Endothelial cell of umbilical vein (primary cell): Measurements from ENCODE around the gene FGF12. TPM values are rescaled to one million over a fixed set of nuclear protein-coding genes. Genes with fewer than 3 reads are reported as not detected.

Experiments
- BruUV-seq: library from RNA; stranded (reverse); fragments of 400-500 nt; replicated peaks from 2 replicates; lab custom pipeline; 2021; lab: Mats Ljungman, UMichigan
- CTCF ChIA-PET: fragments of 300-600, 350-600 bp; sonication (Branson Sonifier 250); formaldehyde crosslinking; loops from one replicate; lab custom pipeline; 2021; ENCODE audit warnings: antibody characterized with exemption, inconsistent platforms; lab: Charles Lee
- POLR2A ChIA-PET: fragments of 300-600, 350-600 bp; sonication (Branson Sonifier 250); formaldehyde crosslinking; loops from one replicate; lab custom pipeline; 2021; ENCODE audit warnings: antibody characterized with exemption, inconsistent platforms; lab: Charles Lee
- DNase-seq: peaks from one replicate; pipeline ENCODE4 v3.0.0-alpha.2; 2011; ENCODE audit warnings: low read depth, low spot score
- FAIRE-seq: peaks from 2 replicates; lab custom pipeline; 2011; peaks lifted over from hg19 to GRCh38; lab: Jason Lieb, UNC
- H2AFZ ChIP-seq: 2 replicates; pipeline ENCODE4 v1.6.0; 2012; ENCODE audit warnings: low read depth, low read length, control low read depth, inconsistent platforms
- H3K27ac ChIP-seq: 2 replicates; pipeline ENCODE4 v1.5.1; 2011; ENCODE audit warnings: low read depth, mild to moderate bottlenecking, control low read depth, low read length, moderate library complexity; ENCODE audit not compliant: insufficient read depth
- H3K27me3 ChIP-seq, 2 experiments: 2 replicates each; pipeline versions ENCODE4 v1.6.0 to v1.6.1; 2011; ENCODE audit warnings: low read length in 2 of 2, mixed read lengths in 1 of 2; ENCODE audit not compliant: control insufficient read depth in 2 of 2, insufficient read depth in 2 of 2
- H3K36me3 ChIP-seq, 2 experiments: 2 replicates in 1 of 2; 3 replicates in 1 of 2; pipeline ENCODE4 v1.5.1; 2011; ENCODE audit warnings: low read length in 2 of 2, mild to moderate bottlenecking in 1 of 2, moderate library complexity in 1 of 2; ENCODE audit not compliant: control insufficient read depth in 2 of 2, insufficient read depth in 2 of 2; ENCODE audit errors: extremely low read depth in 1 of 2
- H3K4me1 ChIP-seq: 3 replicates; pipeline ENCODE4 v1.5.1; 2011; ENCODE audit warnings: mild to moderate bottlenecking, low read length; ENCODE audit not compliant: control insufficient read depth, insufficient read depth; ENCODE audit errors: extremely low read depth
- H3K4me2 ChIP-seq: 2 replicates; pipeline ENCODE4 v1.6.1; 2011; ENCODE audit warnings: low read length, control low read depth, mixed read lengths; ENCODE audit not compliant: insufficient read depth
- H3K4me3 ChIP-seq, 3 experiments: fragments of 200-600 bp in 1 of 3; sonication (generic), shearing (Covaris generic) in 1 of 3; replicated peaks in 1 of 3; 2 replicates each; pipeline ENCODE4 v1.5.1; 2011 to 2016; ENCODE audit warnings: control low read depth in 3 of 3, low read length in 3 of 3, mild to moderate bottlenecking in 2 of 3, inconsistent platforms in 1 of 3, low read depth in 1 of 3, moderate library complexity in 1 of 3; ENCODE audit not compliant: insufficient read depth in 1 of 3
- H3K79me2 ChIP-seq: 2 replicates; pipeline ENCODE4 v1.6.0; 2012; ENCODE audit warnings: low read length, inconsistent platforms; ENCODE audit not compliant: control insufficient read depth, insufficient read depth
- H3K9ac ChIP-seq: replicated peaks from 2 replicates; pipeline ENCODE3; 2011; ENCODE audit warnings: low read length, control low read depth; ENCODE audit not compliant: insufficient read depth; ENCODE audit errors: extremely low read depth
- H3K9me1 ChIP-seq: replicated peaks from 3 replicates; pipeline ENCODE4 v1.6.0; 2011; ENCODE audit warnings: mild to moderate bottlenecking, low read length; ENCODE audit not compliant: control insufficient read depth, insufficient read depth; ENCODE audit errors: extremely low read depth
- H3K9me3 ChIP-seq: replicated peaks from 2 replicates; pipeline ENCODE4 v1.5.1; 2012; ENCODE audit warnings: low read length, inconsistent platforms; ENCODE audit not compliant: control insufficient read depth, insufficient read depth
- H4K20me1 ChIP-seq: replicated peaks from 2 replicates; pipeline ENCODE3; 2011; ENCODE audit warnings: mild to moderate bottlenecking, low read length; ENCODE audit not compliant: control insufficient read depth, insufficient read depth; ENCODE audit errors: extremely low read depth
- CTCF ChIP-seq, 2 donors: IDR thresholded peaks; 1 replicate in 1 of 2; 2 replicates in 1 of 2; pipeline ENCODE4 v1.5.1; 2011; ENCODE audit warnings: low read length in 2 of 2, mild to moderate bottlenecking in 2 of 2, moderate library complexity in 2 of 2, control low read depth in 1 of 2, inconsistent platforms in 1 of 2, low read depth in 1 of 2; ENCODE audit not compliant: insufficient read depth in 1 of 2; ENCODE audit errors: extremely low read depth in 1 of 2
- EZH2 ChIP-seq: IDR thresholded peaks from 2 replicates; pipeline ENCODE4 v1.6.1; 2012; ENCODE audit warnings: borderline replicate concordance, low read depth, mild to moderate bottlenecking, moderate library complexity, low read length, inconsistent platforms; ENCODE audit not compliant: severe bottlenecking
- FOS ChIP-seq: IDR thresholded peaks from 2 replicates; pipeline ENCODE4 v1.6.1; 2011; ENCODE audit warnings: mild to moderate bottlenecking, low read length, moderate library complexity, borderline replicate concordance; ENCODE audit not compliant: insufficient read depth
- GATA2 ChIP-seq: IDR thresholded peaks from 2 replicates; pipeline ENCODE4 v1.7.0; 2011; ENCODE audit warnings: low read depth, mild to moderate bottlenecking, moderate library complexity, mixed read lengths, low read length; ENCODE audit not compliant: insufficient read length, insufficient read depth
- JUN ChIP-seq: IDR thresholded peaks from 2 replicates; pipeline ENCODE4 v1.6.1; 2011; ENCODE audit warnings: borderline replicate concordance, low read depth; ENCODE audit not compliant: insufficient read length, insufficient read depth
- MAX ChIP-seq: IDR thresholded peaks from 2 replicates; pipeline ENCODE4 v1.6.1; 2011; ENCODE audit not compliant: insufficient read depth, insufficient read length
- MYC ChIP-seq: IDR thresholded peaks from one replicate; pipeline ENCODE4 v1.6.1; 2011; ENCODE audit warnings: mild to moderate bottlenecking, low read depth, low read length
- POLR2A ChIP-seq: IDR thresholded peaks from 2 replicates; pipeline ENCODE4 v1.6.1; 2012; ENCODE audit warnings: low read depth, mild to moderate bottlenecking, control low read depth, low read length
- POLR2AphosphoS5 ChIP-seq: IDR thresholded peaks from 2 replicates; pipeline ENCODE4 v1.6.1; 2012; ENCODE audit warnings: low read depth, mild to moderate bottlenecking, control low read depth, low read length, moderate library complexity; ENCODE audit not compliant: insufficient read depth
- dilution Hi-C: fragments of 300-500 bp; cut with MboI; formaldehyde crosslinking; loops from one replicate; pipeline ENCODE4 v1.15.0; 2019; ENCODE audit warnings: low sequenced_read_pairs; ENCODE audit not compliant: extremely low pct_ligation_motif_present
- intact Hi-C: fragments of 100-400 bp; cut with micrococcal nuclease; formaldehyde crosslinking; loops from one replicate; pipeline ENCODE4 v1.10.0; 2022
- polyA plus RNA-seq, 4 experiments: library from polyadenylated mRNA; depleted of rRNA in 3 of 4; stranded (reverse) in 3 of 4; unstranded in 1 of 4; fragments of >200 nt; gene quantifications; 2 replicates each; pipeline versions ENCODE4 v1.2.1 to v1.2.3, GENCODE V29; 2011 to 2012; ENCODE audit warnings: missing spikeins in 1 of 4
- total RNA-seq: library from RNA; stranded (reverse); gene quantifications from 2 replicates; pipeline ENCODE4 v1.2.3, GENCODE V29; 2021

FGF12 gene
- total and polyA plus RNA-seq, 2 donors (not counting 3 experiments of a cell fraction or from before 2014, with no cell fraction given) = 0.72 to 2.5 TPM

GRCh38 chr3:192128922-192129321 lies 598.4 kb downstream of the FGF12 start:
- Histone ChIP-seq H3K4me3 (no peak overlapping the region), H3K79me2 (no peaks in the 10 kb centered on the region), H3K9ac (no peak overlapping the region), H3K36me3 (no peaks in the 10 kb centered on the region), H3K4me1 (no peaks in the 10 kb centered on the region), H3K27me3 (no peaks in the 10 kb centered on the region), H2AFZ (no peak overlapping the region), H3K9me1 (no peaks in the 10 kb centered on the region), H3K4me2 (no peak overlapping the region), H3K27ac (no peak overlapping the region), H4K20me1 (no peaks in the 10 kb centered on the region), H3K9me3 (no peaks in the 10 kb centered on the region)
- ChIA-PET CTCF (interaction anchor here (1.3 to 1.9 kb wide), 4 partner anchors 14 to 315 kb away, joined by 3 to 15 read pairs (median 6); no protein-coding TSS in a partner anchor), POLR2A (no interaction called here)
- TF ChIP-seq GATA2 (no peak), FOS (no peak), MAX (no peak), CTCF (IDR thresholded peaks at IDR 0.05; ENCODE audit: extremely low read depth in 1 of 2, insufficient read depth in 1 of 2, low read depth in 1 of 2, low read length in 2 of 2) (no peak), MYC (no peak), POLR2AphosphoS5 (no peak), EZH2 (no peak), POLR2A (no peak), JUN (no peak)
- intact Hi-C loops (no loop called here), dilution Hi-C loops (no loop called here)
- BruUV-seq = no TSS peak
- DNase-seq (no peak), FAIRE-seq (no peak)
